SK-N-MC (cell line): ENCODE results near the gene MYO19.

Experiments used
- EZH2 ChIP-seq: fragments of 200-600 bp; sonication (generic); IDR thresholded peaks from one replicate; pipeline ENCODE4 v1.6.1; 2017; ENCODE audit warnings: antibody characterized with exemption
- FOXP2 ChIP-seq: optimal IDR thresholded peaks from 2 replicates; pipeline ENCODE3; 2011; ENCODE audit warnings: mild to moderate bottlenecking, moderate library complexity; ENCODE audit not compliant: insufficient read depth; ENCODE audit errors: extremely low read length, control extremely low read depth

DNA sequence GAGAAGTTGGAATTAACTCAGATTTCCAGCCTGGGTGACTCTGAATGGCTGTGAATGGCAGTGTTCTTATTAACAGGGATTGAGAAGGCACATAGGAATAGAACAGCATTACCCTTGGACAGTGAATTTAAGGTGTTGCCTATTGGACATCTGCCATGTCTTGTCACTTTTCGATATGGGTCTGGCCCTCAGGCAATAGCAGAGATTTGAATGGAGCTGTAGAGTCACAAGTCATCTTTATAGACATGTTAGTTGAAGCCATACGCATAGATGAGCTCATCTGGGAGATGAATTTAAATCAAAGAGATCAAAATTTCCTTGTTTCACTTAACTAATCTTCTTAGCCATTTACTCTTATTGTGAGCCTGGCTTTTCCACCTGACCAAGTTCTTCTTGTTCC, 42.1 kb upstream of the MYO19 start:
- TF ChIP-seq EZH2 (no peak), FOXP2 (no peak)
